H1 (cell line): ENCODE data around the gene TMEM38A. TPM values are rescaled to one million over a fixed set of nuclear protein-coding genes. Genes with fewer than 3 reads are reported as not detected.

Experiments
- CTCF ChIA-PET: fragments of 300-600 bp; sonication (Branson Sonifier 250); formaldehyde crosslinking; loops from one replicate; lab custom pipeline; 2021; ENCODE audit not compliant: partially characterized antibody; lab: Charles Lee
- POLR2A ChIA-PET: fragments of 300-600 bp; sonication (Branson Sonifier 250); formaldehyde crosslinking; loops from one replicate; lab custom pipeline; 2021; ENCODE audit warnings: inconsistent platforms; ENCODE audit not compliant: partially characterized antibody; lab: Charles Lee
- DNase-seq, 2 experiments: peaks; one replicate each; pipeline versions ENCODE4 v3.0.0 to v3.0.0-alpha.2; 2010 to 2022; ENCODE audit warnings: low spot score in 2 of 2, low read depth in 1 of 2, mixed read lengths in 1 of 2
- FAIRE-seq: peaks from 2 replicates; lab custom pipeline; 2011; peaks lifted over from hg19 to GRCh38; lab: Jason Lieb, UNC
- H2AFZ ChIP-seq: 2 replicates; pipeline ENCODE4 v1.8.1; 2012; ENCODE audit warnings: low read length, inconsistent platforms
- H2AK5ac ChIP-seq: 2 replicates; pipeline ENCODE4 v1.6.1; 2013; ENCODE audit warnings: low read depth, low read length
- H2BK120ac ChIP-seq: replicated peaks from 2 replicates; pipeline ENCODE3; 2013; ENCODE audit warnings: low read depth, low read length, inconsistent platforms
- H2BK12ac ChIP-seq: 2 replicates; pipeline ENCODE4 v1.6.1; 2013; ENCODE audit warnings: low read depth, low read length
- H2BK15ac ChIP-seq: 2 replicates; pipeline ENCODE4 v1.6.1; 2013; ENCODE audit warnings: low read length
- H2BK20ac ChIP-seq: 2 replicates; pipeline ENCODE4 v1.6.1; 2013; ENCODE audit warnings: low read length
- H2BK5ac ChIP-seq: 2 replicates; pipeline ENCODE4 v1.6.1; 2013; ENCODE audit warnings: low read depth, low read length
- H3K14ac ChIP-seq: 2 replicates; pipeline ENCODE4 v1.6.1; 2013; ENCODE audit warnings: inconsistent platforms; ENCODE audit not compliant: insufficient read length
- H3K18ac ChIP-seq: 2 replicates; pipeline ENCODE4 v1.6.1; 2013; ENCODE audit warnings: low read length; ENCODE audit errors: extremely low read depth
- H3K23ac ChIP-seq: 2 replicates; pipeline ENCODE4 v1.6.1; 2013; ENCODE audit warnings: inconsistent platforms; ENCODE audit not compliant: insufficient read length
- H3K23me2 ChIP-seq: 2 replicates; pipeline ENCODE4 v1.6.1; 2013; ENCODE audit warnings: low read depth, low read length
- H3K27ac ChIP-seq: 2 replicates; pipeline ENCODE4 v1.6.1; 2011; ENCODE audit warnings: low read depth, low read length, inconsistent platforms
- H3K27me3 ChIP-seq, 4 experiments: replicated peaks in 1 of 4; 1 replicate in 1 of 4; 2 replicates in 3 of 4; pipeline versions ENCODE4 v1.6.1 to v1.8.1; 2011 to 2013; ENCODE audit warnings: low read length in 3 of 4, mild to moderate bottlenecking in 3 of 4, inconsistent platforms in 2 of 4, mixed read lengths in 2 of 4, moderate library complexity in 1 of 4; ENCODE audit not compliant: control insufficient read depth in 3 of 4, insufficient read depth in 3 of 4; ENCODE audit errors: extremely low read depth in 1 of 4
- H3K36me3 ChIP-seq, 4 experiments: 2 replicates each; pipeline versions ENCODE4 v1.6.1 to v1.8.1; 2011 to 2013; ENCODE audit warnings: mild to moderate bottlenecking in 4 of 4, low read length in 3 of 4, moderate library complexity in 2 of 4, control low read depth in 1 of 4, inconsistent platforms in 1 of 4; ENCODE audit not compliant: insufficient read depth in 4 of 4, control insufficient read depth in 2 of 4
- H3K4ac ChIP-seq: replicated peaks from 2 replicates; pipeline ENCODE3; 2013; ENCODE audit warnings: low read length, low read depth, mixed read lengths, inconsistent platforms; ENCODE audit not compliant: insufficient read length
- H3K4me1 ChIP-seq, 4 experiments: replicated peaks in 1 of 4; 1 replicate in 1 of 4; 2 replicates in 3 of 4; pipeline versions ENCODE4 v1.6.1 to v1.8.1; 2011 to 2013; ENCODE audit warnings: low read length in 3 of 4, inconsistent platforms in 2 of 4, mixed read lengths in 1 of 4; ENCODE audit not compliant: insufficient read depth in 4 of 4, control insufficient read depth in 3 of 4
- H3K4me2 ChIP-seq, 2 experiments: 2 replicates each; pipeline versions ENCODE4 v1.6.1 to v1.8.1; 2011 to 2013; ENCODE audit warnings: low read depth in 2 of 2, low read length in 2 of 2, control low read depth in 1 of 2, inconsistent platforms in 1 of 2, mild to moderate bottlenecking in 1 of 2; ENCODE audit not compliant: insufficient read depth in 1 of 2
- H3K4me3 ChIP-seq, 4 experiments: fragments of 200-600, 300-600 bp in 1 of 4; sonication (generic), shearing (Covaris generic), sonication (Bioruptor Twin) in 1 of 4; 2 replicates each; pipeline versions ENCODE4 v1.5.1 to v1.8.1; 2011 to 2016; ENCODE audit warnings: low read length in 4 of 4, low read depth in 3 of 4, control low read depth in 2 of 4, inconsistent platforms in 2 of 4, mild to moderate bottlenecking in 2 of 4, mixed read lengths in 1 of 4, moderate library complexity in 1 of 4; ENCODE audit not compliant: insufficient read depth in 2 of 4; ENCODE audit errors: extremely low read depth in 1 of 4
- H3K56ac ChIP-seq: replicated peaks from 2 replicates; pipeline ENCODE3; 2013; ENCODE audit warnings: low read depth, mild to moderate bottlenecking, mixed read lengths, low read length, inconsistent platforms; ENCODE audit not compliant: insufficient read length
- H3K79me1 ChIP-seq: 2 replicates; pipeline ENCODE4 v1.6.1; 2013; ENCODE audit warnings: low read depth, low read length, control low read depth
- H3K79me2 ChIP-seq, 2 experiments: 2 replicates each; pipeline versions ENCODE4 v1.6.1 to v1.8.1; 2012 to 2013; ENCODE audit warnings: low read length in 2 of 2, mild to moderate bottlenecking in 2 of 2, inconsistent platforms in 1 of 2; ENCODE audit not compliant: insufficient read depth in 2 of 2, control insufficient read depth in 1 of 2
- H3K9ac ChIP-seq, 4 experiments: replicated peaks in 1 of 4; 1 replicate in 1 of 4; 2 replicates in 3 of 4; pipeline versions ENCODE4 v1.6.1 to v1.8.1; 2011 to 2013; ENCODE audit warnings: low read depth in 3 of 4, low read length in 3 of 4, control low read depth in 2 of 4, mild to moderate bottlenecking in 2 of 4, moderate library complexity in 2 of 4, inconsistent platforms in 1 of 4; ENCODE audit errors: extremely low read depth in 1 of 4
- H3K9me3 ChIP-seq, 2 experiments: 2 replicates each; pipeline versions ENCODE4 v1.6.1 to v1.8.1; 2012 to 2013; ENCODE audit warnings: mild to moderate bottlenecking in 2 of 2, moderate library complexity in 2 of 2, control low read depth in 1 of 2, inconsistent platforms in 1 of 2, low read depth in 1 of 2, low read length in 1 of 2, mixed read lengths in 1 of 2; ENCODE audit not compliant: insufficient read depth in 2 of 2
- H4K20me1 ChIP-seq, 2 experiments: replicated peaks in 1 of 2; 2 replicates each; pipeline versions ENCODE3 to v1.8.1; 2011 to 2013; ENCODE audit warnings: inconsistent platforms in 2 of 2, low read length in 2 of 2, mild to moderate bottlenecking in 1 of 2; ENCODE audit not compliant: insufficient read depth in 2 of 2, control insufficient read depth in 1 of 2
- H4K5ac ChIP-seq: 2 replicates; pipeline ENCODE4 v1.6.1; 2013; ENCODE audit warnings: low read length, low read depth, mixed read lengths, inconsistent platforms; ENCODE audit not compliant: insufficient read length
- H4K8ac ChIP-seq: 2 replicates; pipeline ENCODE4 v1.8.0; 2013; ENCODE audit warnings: mild to moderate bottlenecking, moderate library complexity, low read length, inconsistent platforms; ENCODE audit not compliant: insufficient read depth; ENCODE audit errors: extremely low read depth
- H4K91ac ChIP-seq: replicated peaks from 2 replicates; pipeline ENCODE3; 2013; ENCODE audit warnings: low read length, mixed read lengths, inconsistent platforms; ENCODE audit not compliant: insufficient read length
- BACH1 ChIP-seq: IDR thresholded peaks from 2 replicates; pipeline ENCODE4 v1.6.1; 2012; ENCODE audit warnings: low read length, improper control_type of control experiment
- CEBPB ChIP-seq: IDR thresholded peaks from 2 replicates; pipeline ENCODE4 v1.6.1; 2012; ENCODE audit warnings: low read depth, low read length
- RAD21 ChIP-seq, 2 experiments: IDR thresholded peaks in 1 of 2; conservative IDR thresholded peaks in 1 of 2; 2 replicates each; pipeline ENCODE4 v1.6.1; 2011; ENCODE audit warnings: low read depth in 2 of 2, low read length in 2 of 2, improper control_type of control experiment in 1 of 2, inconsistent platforms in 1 of 2, mild to moderate bottlenecking in 1 of 2, moderate library complexity in 1 of 2
- TAF1 ChIP-seq: IDR thresholded peaks from 2 replicates; pipeline ENCODE4 v1.6.1; 2011; ENCODE audit warnings: mild to moderate bottlenecking, low read depth, low read length
- WGBS, 2 experiments: shearing (Covaris generic) in 1 of 2; methylation state at CpG; one replicate each; pipeline versions ENCODE4 v1.1.6 to v1.1.7; 2013 to 2015; ENCODE audit warnings: low lambda C conversion rate in 2 of 2, mixed read lengths in 2 of 2, inconsistent platforms in 1 of 2, low coverage in 1 of 2, missing lambda C conversion rate in 1 of 2; ENCODE audit not compliant: insufficient replicate concordance in 2 of 2, insufficient coverage in 1 of 2, insufficient read length in 1 of 2; ENCODE audit errors: extremely low coverage in 1 of 2, missing lambda C conversion rate in 1 of 2; 5-methylcytosine and 5-hydroxymethylcytosine counted together
- polyA plus RNA-seq, 7 experiments: library from polyadenylated mRNA; depleted of rRNA in 3 of 7; stranded (reverse) in 5 of 7; unstranded in 2 of 7; fragments of >200 nt in 5 of 7; fragments of 200-250 nt in 2 of 7; gene quantifications; 1 replicate in 5 of 7; 2 replicates in 1 of 7; 4 replicates in 1 of 7; pipeline versions ENCODE4 v1.2.1 to v1.2.3, GENCODE V29; 2011 to 2013; ENCODE audit warnings: missing spikeins in 2 of 7, mixed read lengths in 2 of 7
- total RNA-seq: library from RNA; stranded (reverse); fragmentation: NEBNext Ultra II Directional; extraction: Animal tissue kit (Norgen Biotek cat#: 25700); gene quantifications from 2 replicates; pipeline ENCODE4 v1.2.1, GENCODE V29; 2021
- TF ChIP-seq, protein P1 (sequence below), 3 experiments: IDR thresholded peaks; 1 replicate in 2 of 3; 2 replicates in 1 of 3; pipeline versions ENCODE4 v1.5.1 to v1.6.1; 2011; ENCODE audit warnings: low read length in 3 of 3, mild to moderate bottlenecking in 3 of 3, inconsistent platforms in 2 of 3, low read depth in 1 of 3, moderate library complexity in 1 of 3; ENCODE audit not compliant: insufficient read depth in 1 of 3; ENCODE audit errors: control extremely low read depth in 1 of 3

Gene TMEM38A
- total and polyA plus RNA-seq, 2 of the 8 experiments (the other 6 are each of a cell fraction or from before 2014, with no cell fraction given) = 8.9 to 9.2 TPM

DNA sequence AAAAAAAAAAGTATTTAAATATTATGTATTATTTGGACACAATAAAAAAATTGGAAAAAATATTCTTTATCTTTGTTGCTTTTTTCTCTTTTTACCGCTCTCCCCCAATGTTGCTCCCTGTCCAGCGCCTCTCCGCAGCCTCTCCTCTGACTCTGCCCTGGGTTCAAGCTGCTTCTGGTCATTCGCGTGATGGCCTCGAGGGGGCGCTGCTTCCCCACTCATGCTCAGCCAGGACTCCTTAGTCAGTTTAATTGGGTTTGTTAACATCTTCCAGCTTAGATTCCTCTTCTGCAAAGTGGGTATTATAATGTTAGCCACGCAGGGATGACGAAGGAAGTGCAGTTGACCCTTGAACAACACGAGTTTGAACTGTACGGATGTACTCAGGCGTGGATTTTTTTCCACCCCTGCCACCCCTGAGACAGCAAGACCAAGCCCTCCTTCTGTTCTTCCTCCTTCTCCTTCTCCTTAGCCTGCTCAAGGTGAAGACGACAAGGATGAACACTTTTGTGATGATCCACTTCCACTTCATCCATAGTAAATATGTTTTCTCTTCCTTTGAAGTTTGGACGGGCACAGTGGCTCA is 53.9 kb downstream of the TMEM38A start:
- no peak overlapping the region for H3K56ac ChIP-seq
- no peak overlapping the region for H2BK5ac ChIP-seq
- H3K4me1 ChIP-seq = no peaks in the 10 kb centered on the region
- H2BK120ac ChIP-seq = no peak overlapping the region
- H3K23me2 ChIP-seq = no peaks in the 10 kb centered on the region
- no peak overlapping the region for H3K27ac ChIP-seq
- WGBS, 2 experiments = 32% methylated on average over 14 of the region's 14 CpGs; no CpG with 5 or more reads in 1 of the 2 experiments
- no peak overlapping the region for H2BK12ac ChIP-seq
- no peak overlapping the region for H2AK5ac ChIP-seq
- no peak overlapping the region for H3K4me2 ChIP-seq
- no peaks in the 10 kb centered on the region for H3K27me3 ChIP-seq
- 0 out of 2 replicates have a peak overlapping the region, but pooled peaks have one; percentile 1 for H2BK15ac ChIP-seq
- H3K4ac ChIP-seq = no peak overlapping the region
- DNase-seq = peak; percentile 50 to 92
- no peaks in the 10 kb centered on the region for H3K36me3 ChIP-seq
- no peak overlapping the region for H3K4me3 ChIP-seq
- CTCF ChIA-PET = interaction anchor here (0.6 to 1.9 kb wide), 38 partner anchors 8 to 1101 kb away, joined by 3 to 10 read pairs (median 4); no protein-coding TSS in a partner anchor
- no peak overlapping the region; the same call in 1 of the 2 replicates for H2AFZ ChIP-seq
- H3K18ac ChIP-seq = no peak overlapping the region
- H4K20me1 ChIP-seq = no peaks in the 10 kb centered on the region
- no peak overlapping the region for H3K23ac ChIP-seq
- no peak overlapping the region for H4K5ac ChIP-seq
- no peak overlapping the region for H4K91ac ChIP-seq
- H2BK20ac ChIP-seq = no peak overlapping the region
- H3K14ac ChIP-seq = no peak overlapping the region
- H4K8ac ChIP-seq = no peak overlapping the region
- H3K79me2 ChIP-seq = no peaks in the 10 kb centered on the region
- no peaks in the 10 kb centered on the region for H3K79me1 ChIP-seq
- no peak overlapping the region for H3K9ac ChIP-seq
- no peak for FAIRE-seq
- no peaks in the 10 kb centered on the region for H3K9me3 ChIP-seq
- TF ChIP-seq TAF1 = no peak
- TF ChIP-seq BACH1 = no peak
- TF ChIP-seq, protein P1, sequence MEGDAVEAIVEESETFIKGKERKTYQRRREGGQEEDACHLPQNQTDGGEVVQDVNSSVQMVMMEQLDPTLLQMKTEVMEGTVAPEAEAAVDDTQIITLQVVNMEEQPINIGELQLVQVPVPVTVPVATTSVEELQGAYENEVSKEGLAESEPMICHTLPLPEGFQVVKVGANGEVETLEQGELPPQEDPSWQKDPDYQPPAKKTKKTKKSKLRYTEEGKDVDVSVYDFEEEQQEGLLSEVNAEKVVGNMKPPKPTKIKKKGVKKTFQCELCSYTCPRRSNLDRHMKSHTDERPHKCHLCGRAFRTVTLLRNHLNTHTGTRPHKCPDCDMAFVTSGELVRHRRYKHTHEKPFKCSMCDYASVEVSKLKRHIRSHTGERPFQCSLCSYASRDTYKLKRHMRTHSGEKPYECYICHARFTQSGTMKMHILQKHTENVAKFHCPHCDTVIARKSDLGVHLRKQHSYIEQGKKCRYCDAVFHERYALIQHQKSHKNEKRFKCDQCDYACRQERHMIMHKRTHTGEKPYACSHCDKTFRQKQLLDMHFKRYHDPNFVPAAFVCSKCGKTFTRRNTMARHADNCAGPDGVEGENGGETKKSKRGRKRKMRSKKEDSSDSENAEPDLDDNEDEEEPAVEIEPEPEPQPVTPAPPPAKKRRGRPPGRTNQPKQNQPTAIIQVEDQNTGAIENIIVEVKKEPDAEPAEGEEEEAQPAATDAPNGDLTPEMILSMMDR (IDR thresholded peaks at IDR 0.05; ENCODE audit: control extremely low read depth in 1 of 3, insufficient read depth in 1 of 3, low read depth in 1 of 3, low read length in 3 of 3) = peak; percentile 86 to 95 (median 90)
- no peak for TF ChIP-seq CEBPB
- peak; percentile 90 to 95 for TF ChIP-seq RAD21 (IDR thresholded peaks at IDR 0.05 in 1 of 2, conservative IDR thresholded peaks at IDR 0.05 in 1 of 2; ENCODE audit: low read depth in 2 of 2, low read length in 2 of 2)
- TF ChIP-seq, all 59 proteins: peak for 2
- POLR2A ChIA-PET = interaction anchor here (0.5 to 0.6 kb wide), 2 partner anchors 105 to 175 kb away, joined by 3 read pairs; no protein-coding TSS in a partner anchor
